Peyer's patch (tissue), 4 donors: ENCODE measurements around the gene NIN. TPM values are rescaled to one million over a fixed set of nuclear protein-coding genes. Genes with fewer than 3 reads are reported as not detected.

Experiments used
- DNase-seq, 3 donors: peaks; one replicate each; pipeline ENCODE4 v3.0.0-alpha.2; 2017 to 2019
- H3K27ac ChIP-seq, 4 donors: fragments of 200-600 bp; sonication (generic); one replicate each; pipeline ENCODE4 v1.5.1; 2016 to 2019
- H3K27me3 ChIP-seq, 2 donors: fragments of 200-600 bp; sonication (generic); one replicate each; pipeline ENCODE4 v1.5.1; 2019
- H3K36me3 ChIP-seq, 3 donors: fragments of 200-600 bp; sonication (generic); one replicate each; pipeline ENCODE4 v1.5.1; 2016 to 2019
- H3K4me1 ChIP-seq, 4 donors: fragments of 200-600 bp; sonication (generic); one replicate each; pipeline ENCODE4 v1.5.1; 2016 to 2019
- H3K4me3 ChIP-seq, 4 donors: fragments of 200-600 bp; sonication (generic); 1 replicate in 3 of 4; 2 replicates in 1 of 4; pipeline ENCODE4 v1.5.1; 2016 to 2019; ENCODE audit warnings: mild to moderate bottlenecking in 1 of 4
- H3K9me3 ChIP-seq, 4 donors: fragments of 200-600 bp; sonication (generic); one replicate each; pipeline ENCODE4 v1.5.1; 2016 to 2019; ENCODE audit warnings: mild to moderate bottlenecking in 1 of 4
- POLR2A ChIP-seq, 2 donors: fragments of 450-650 bp; IDR thresholded peaks; one replicate each; pipeline ENCODE4 v1.5.1; 2017; ENCODE audit warnings: antibody characterized with exemption in 2 of 2, mild to moderate bottlenecking in 2 of 2, moderate library complexity in 2 of 2
- small RNA-seq, 2 donors: library from RNA; depleted of rRNA; stranded (forward); fragments of <200 nt; gene quantifications; one replicate each; pipeline ENCODE3, GENCODE V24; 2016
- total RNA-seq, 4 donors: library from RNA; depleted of rRNA; stranded (reverse); fragments of >200 nt; gene quantifications; one replicate each; pipeline ENCODE4 v1.1.0, GENCODE V29; 2016
- TF ChIP-seq, protein P1 (sequence below), 6 experiments: fragments of 450-650 bp in 4 of 6; fragments of 200-600 bp in 2 of 6; sonication (generic) in 1 of 6; IDR thresholded peaks; one replicate each; pipeline ENCODE4 v1.5.1; 2017 to 2019; ENCODE audit warnings: antibody characterized with exemption in 6 of 6, mild to moderate bottlenecking in 3 of 6, moderate library complexity in 1 of 6

Gene NIN
- total RNA-seq, 4 donors from 2014 or later: 13.8 to 151 (median 21.5) TPM

DNA sequence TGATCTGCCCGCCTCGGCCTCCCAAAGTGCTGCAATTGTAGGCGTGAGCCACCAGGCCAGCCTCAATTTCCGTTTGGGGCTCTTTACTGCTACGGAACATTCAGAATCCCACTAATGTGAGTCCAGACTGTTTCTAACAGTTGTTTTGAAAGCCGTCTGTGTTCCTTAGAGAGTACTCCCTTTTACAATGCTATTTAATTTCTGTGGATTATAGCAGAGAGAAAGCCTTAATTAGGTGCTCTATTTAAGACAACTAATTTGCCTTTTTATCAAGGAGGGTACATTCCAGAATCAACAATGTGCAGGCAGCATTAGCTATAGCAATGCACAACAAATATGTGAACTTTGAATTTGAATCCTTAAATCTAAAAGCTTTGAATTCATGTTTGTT, 160.1 kb downstream of the NIN start:
- Histone ChIP-seq H3K4me3 (no peak overlapping the region), H3K4me1 (peaks cover 0 to 5% (median 0%) of the 10 kb centered on the region in 4 donors), H3K27me3 (no peaks in the 10 kb centered on the region), H3K27ac (no peak overlapping the region), H3K9me3 (no peaks in the 10 kb centered on the region), H3K36me3 (no peaks in the 10 kb centered on the region)
- no peak for TF ChIP-seq POLR2A (IDR thresholded peaks at IDR 0.05)
- TF ChIP-seq, protein P1, sequence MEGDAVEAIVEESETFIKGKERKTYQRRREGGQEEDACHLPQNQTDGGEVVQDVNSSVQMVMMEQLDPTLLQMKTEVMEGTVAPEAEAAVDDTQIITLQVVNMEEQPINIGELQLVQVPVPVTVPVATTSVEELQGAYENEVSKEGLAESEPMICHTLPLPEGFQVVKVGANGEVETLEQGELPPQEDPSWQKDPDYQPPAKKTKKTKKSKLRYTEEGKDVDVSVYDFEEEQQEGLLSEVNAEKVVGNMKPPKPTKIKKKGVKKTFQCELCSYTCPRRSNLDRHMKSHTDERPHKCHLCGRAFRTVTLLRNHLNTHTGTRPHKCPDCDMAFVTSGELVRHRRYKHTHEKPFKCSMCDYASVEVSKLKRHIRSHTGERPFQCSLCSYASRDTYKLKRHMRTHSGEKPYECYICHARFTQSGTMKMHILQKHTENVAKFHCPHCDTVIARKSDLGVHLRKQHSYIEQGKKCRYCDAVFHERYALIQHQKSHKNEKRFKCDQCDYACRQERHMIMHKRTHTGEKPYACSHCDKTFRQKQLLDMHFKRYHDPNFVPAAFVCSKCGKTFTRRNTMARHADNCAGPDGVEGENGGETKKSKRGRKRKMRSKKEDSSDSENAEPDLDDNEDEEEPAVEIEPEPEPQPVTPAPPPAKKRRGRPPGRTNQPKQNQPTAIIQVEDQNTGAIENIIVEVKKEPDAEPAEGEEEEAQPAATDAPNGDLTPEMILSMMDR (IDR thresholded peaks at IDR 0.05): no peak
- DNase-seq: no peak

DNA sequence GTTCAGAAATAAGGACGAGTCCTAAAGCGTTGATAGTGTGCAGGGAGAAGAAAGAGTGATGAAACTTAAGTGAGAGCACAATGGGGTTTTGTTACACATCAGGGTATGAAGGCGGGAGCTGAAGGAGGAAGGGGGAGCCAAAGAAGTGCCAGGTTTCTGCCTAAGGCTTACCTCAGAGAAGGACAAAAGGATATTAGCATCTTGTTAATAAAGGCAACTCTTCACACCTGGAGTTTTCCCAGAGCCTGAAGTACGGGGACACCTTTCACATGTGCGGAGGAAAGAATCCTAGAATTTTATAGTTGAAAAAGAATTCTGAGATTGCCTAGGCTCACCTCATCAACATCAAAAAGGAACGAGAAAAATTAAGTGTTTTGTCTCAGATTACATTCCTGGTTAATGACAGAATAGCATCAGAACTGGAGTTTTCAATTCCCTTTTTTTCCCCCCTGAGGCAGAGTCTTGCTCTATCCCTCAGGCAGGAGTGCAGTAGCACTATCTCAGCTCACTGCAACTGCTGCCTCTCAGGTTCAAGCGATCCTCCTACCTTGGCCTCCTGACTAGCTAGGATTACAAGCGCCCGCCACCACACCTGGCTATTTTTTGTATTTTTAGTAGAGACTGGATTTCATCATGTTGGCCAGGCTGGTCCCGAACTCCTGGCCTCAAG, 160.6 kb downstream of the NIN start:
- TF ChIP-seq POLR2A (IDR thresholded peaks at IDR 0.05): no peak
- TF ChIP-seq, protein P1 (IDR thresholded peaks at IDR 0.05): no peak
- no peak overlapping the region for H3K27ac ChIP-seq

More for the DNA sequence above, 160.6 kb downstream of the NIN start:
- no peaks in the 10 kb centered on the region for H3K27me3 ChIP-seq
- DNase-seq: no peak
- no peaks in the 10 kb centered on the region for H3K9me3 ChIP-seq
- H3K4me3 ChIP-seq: no peak overlapping the region
- no peaks in the 10 kb centered on the region for H3K36me3 ChIP-seq
- peaks cover 0 to 5% (median 0%) of the 10 kb centered on the region in 4 donors for H3K4me1 ChIP-seq

Small RNA genes within 50 kb of the gene (small RNA-seq; reads per million reads assigned to genes)
- 0 reads per million in 2 donors for gene RF00593

Other genes starting within 250 kb of the NIN start
- 10 to 100 TPM; 16.6 to 23.9 (median 17.8) TPM for gene SAV1, start 162.9 kb downstream of the NIN start, total RNA-seq
- gene ABHD12B, start 40.9 kb upstream of the NIN start, total RNA-seq: not detected
- gene PYGL, start 113.3 kb upstream of the NIN start, total RNA-seq: 10 to 100 TPM in 1 of 4 donors, 1 to 10 TPM in 3; 1.8 to 42.1 (median 4.1) TPM